Measurements from ENCODE around the gene ACER1. TPM values are rescaled to one million over a fixed set of nuclear protein-coding genes. Genes with fewer than 3 reads are reported as not detected.

Gene ACER1
- total RNA-seq, 4 donors from 2014 or later = not detected

DNA sequence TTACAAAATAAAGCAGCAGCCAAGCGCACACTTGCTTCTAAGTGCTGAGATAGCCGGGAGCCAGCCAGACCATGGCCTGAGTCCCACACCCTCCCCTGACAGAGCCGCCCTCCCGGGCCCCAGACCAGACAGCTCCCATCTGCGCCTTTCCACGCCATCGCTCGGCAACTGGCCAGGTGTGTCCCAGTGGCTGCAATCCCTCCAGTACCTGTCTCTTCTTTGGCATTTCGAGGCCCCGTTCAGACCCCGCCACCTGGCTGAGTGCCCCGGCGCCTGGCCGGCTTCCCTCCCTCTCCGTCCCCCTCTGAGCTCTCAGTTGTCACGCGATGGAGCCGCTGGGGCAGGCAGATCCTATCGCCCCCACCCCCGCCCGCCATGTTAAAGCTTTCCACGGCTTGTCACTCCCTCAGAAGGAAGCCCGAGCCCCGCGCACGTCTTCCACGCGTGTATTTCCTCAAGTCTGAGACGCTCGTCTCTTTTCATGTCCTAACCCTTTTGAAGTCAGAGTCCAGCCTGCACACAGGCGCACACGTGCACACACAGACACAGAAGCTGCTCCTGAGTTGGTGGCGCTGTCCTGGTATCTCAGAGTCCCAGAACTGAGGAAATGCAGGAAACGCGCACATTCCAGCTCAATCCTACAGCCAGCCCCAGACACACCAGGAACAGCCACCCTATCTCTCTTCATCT lies 61.5 kb downstream of the ACER1 start:
- peaks cover 60 to 63% of the 10 kb centered on the region in 2 donors for H3K4me1 ChIP-seq
- peak overlapping the region; percentile 84 to 93 (median 90) for H3K27ac ChIP-seq
- in situ Hi-C loops (cut with MboI; ENCODE audit: low sequenced_read_pairs in 4 of 4) (loop anchor here in 1 of 4 donors (10.0 kb wide), 1 partner anchor 47 kb away; no protein-coding TSS in a partner anchor), intact Hi-C loops (cut with DNase I; ENCODE audit: low total_unique reads) (loop anchor here (2.0 to 10.0 kb wide), 3 partner anchors 33 to 217 kb away; partner anchors contain the start of gene CLPP)
- peaks cover 0 to 8% of the 10 kb centered on the region in 2 donors for H3K36me3 ChIP-seq
- DNase-seq = peak; percentile 69 to 87
- peak; percentile 48 to 52 for ATAC-seq
- peak overlapping the region; percentile 25 to 50 (median 40) for H3K4me3 ChIP-seq
- TF ChIP-seq, protein P1, sequence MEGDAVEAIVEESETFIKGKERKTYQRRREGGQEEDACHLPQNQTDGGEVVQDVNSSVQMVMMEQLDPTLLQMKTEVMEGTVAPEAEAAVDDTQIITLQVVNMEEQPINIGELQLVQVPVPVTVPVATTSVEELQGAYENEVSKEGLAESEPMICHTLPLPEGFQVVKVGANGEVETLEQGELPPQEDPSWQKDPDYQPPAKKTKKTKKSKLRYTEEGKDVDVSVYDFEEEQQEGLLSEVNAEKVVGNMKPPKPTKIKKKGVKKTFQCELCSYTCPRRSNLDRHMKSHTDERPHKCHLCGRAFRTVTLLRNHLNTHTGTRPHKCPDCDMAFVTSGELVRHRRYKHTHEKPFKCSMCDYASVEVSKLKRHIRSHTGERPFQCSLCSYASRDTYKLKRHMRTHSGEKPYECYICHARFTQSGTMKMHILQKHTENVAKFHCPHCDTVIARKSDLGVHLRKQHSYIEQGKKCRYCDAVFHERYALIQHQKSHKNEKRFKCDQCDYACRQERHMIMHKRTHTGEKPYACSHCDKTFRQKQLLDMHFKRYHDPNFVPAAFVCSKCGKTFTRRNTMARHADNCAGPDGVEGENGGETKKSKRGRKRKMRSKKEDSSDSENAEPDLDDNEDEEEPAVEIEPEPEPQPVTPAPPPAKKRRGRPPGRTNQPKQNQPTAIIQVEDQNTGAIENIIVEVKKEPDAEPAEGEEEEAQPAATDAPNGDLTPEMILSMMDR (IDR thresholded peaks at IDR 0.05 in 4 of 5, conservative IDR thresholded peaks at IDR 0.05 in 1 of 5) = no peak
- TF ChIP-seq POLR2A (IDR thresholded peaks at IDR 0.05) = peak in 1 of 2 donors; percentile 29
- no peaks in the 10 kb centered on the region for H3K27me3 ChIP-seq
- H3K9me3 ChIP-seq = no peaks in the 10 kb centered on the region

- Histone ChIP-seq H3K27me3 (no peaks in the 10 kb centered on the region), H3K4me3 (peak overlapping the region; percentile 25 to 50 (median 40)), H3K27ac (peak overlapping the region; percentile 84 to 93 (median 90)), H3K4me1 (peaks cover 57 to 58% of the 10 kb centered on the region in 2 donors), H3K9me3 (no peaks in the 10 kb centered on the region), H3K36me3 (peaks cover 0 to 8% of the 10 kb centered on the region in 2 donors)
- intact Hi-C loops (cut with DNase I; ENCODE audit: low total_unique reads) (loop anchor here (5.0 to 10.0 kb wide), 2 partner anchors 91 to 216 kb away; partner anchors contain the start of gene CLPP), in situ Hi-C loops (cut with MboI; ENCODE audit: low sequenced_read_pairs in 4 of 4) (loop anchor here in 1 of 4 donors (10.0 kb wide), 1 partner anchor 46 kb away; no protein-coding TSS in a partner anchor)
- DNase-seq (no peak), ATAC-seq (peak in 1 of 2 donors; percentile 7)
- TF ChIP-seq, protein P1 (IDR thresholded peaks at IDR 0.05 in 4 of 5, conservative IDR thresholded peaks at IDR 0.05 in 1 of 5) = no peak
- no peak for TF ChIP-seq POLR2A (IDR thresholded peaks at IDR 0.05)
These were observed 62.2 kb downstream of the ACER1 start for GRCh38 chr19:6271251-6271650.

- in situ Hi-C loops (cut with MboI; ENCODE audit: low sequenced_read_pairs in 4 of 4) = loop anchor here in 1 of 4 donors (10.0 kb wide), 1 partner anchor 46 kb away; no protein-coding TSS in a partner anchor
- peaks cover 0 to 8% of the 10 kb centered on the region in 2 donors for H3K36me3 ChIP-seq
- DNase-seq (no peak), ATAC-seq (no peak)
- intact Hi-C loops (cut with DNase I; ENCODE audit: low total_unique reads) = loop anchor here (5.0 to 10.0 kb wide), 2 partner anchors 91 to 216 kb away; partner anchors contain the start of gene CLPP
- no peaks in the 10 kb centered on the region for H3K27me3 ChIP-seq
- H3K4me1 ChIP-seq = peaks cover 54% of the 10 kb centered on the region in 2 donors
- TF ChIP-seq, protein P1 (IDR thresholded peaks at IDR 0.05 in 4 of 5, conservative IDR thresholded peaks at IDR 0.05 in 1 of 5) = no peak
- TF ChIP-seq POLR2A (IDR thresholded peaks at IDR 0.05) = no peak
- H3K4me3 ChIP-seq = no peak overlapping the region
- H3K27ac ChIP-seq = peak overlapping the region; percentile 84 to 93 (median 90)
- no peaks in the 10 kb centered on the region for H3K9me3 ChIP-seq
These were observed 62.6 kb downstream of the ACER1 start for GRCh38 chr19:6270822-6271221.

DNA sequence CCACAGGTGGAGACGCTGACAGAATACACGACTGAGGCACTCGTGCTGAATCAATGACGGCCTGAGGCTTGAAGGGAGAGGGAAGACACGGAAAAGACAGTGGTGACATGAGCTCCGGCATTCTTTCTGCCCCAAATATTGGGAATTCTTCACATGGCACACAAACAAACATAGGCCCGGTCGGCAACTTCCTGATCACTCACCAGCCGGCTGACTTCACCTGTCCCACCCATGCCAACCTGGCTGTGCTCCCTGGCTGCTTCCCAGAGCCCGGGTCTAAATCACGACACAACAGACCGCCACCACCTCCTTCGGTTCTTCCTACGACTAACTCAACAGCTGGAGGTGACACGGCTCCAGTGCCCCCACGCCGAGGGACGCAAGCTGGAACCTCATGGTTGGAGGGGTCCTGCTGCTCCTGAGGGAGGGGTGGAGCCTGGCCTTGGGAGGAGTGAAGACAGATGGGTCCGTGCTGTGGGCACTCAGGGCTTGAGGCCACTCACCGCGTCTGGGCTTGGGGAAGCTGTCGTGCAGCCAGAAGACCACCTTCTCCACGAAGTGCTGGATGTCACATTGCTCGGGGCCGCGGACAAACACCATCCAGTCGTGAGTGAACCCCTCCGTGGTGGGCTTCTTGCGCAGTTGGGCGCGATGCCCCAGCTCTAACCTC lies 63.2 kb downstream of the ACER1 start:
- Histone ChIP-seq H3K4me1 (peaks cover 48 to 49% of the 10 kb centered on the region in 2 donors), H3K27ac (no peak overlapping the region), H3K4me3 (no peak overlapping the region), H3K36me3 (peaks cover 0 to 8% of the 10 kb centered on the region in 2 donors), H3K27me3 (no peaks in the 10 kb centered on the region), H3K9me3 (no peaks in the 10 kb centered on the region)
- intact Hi-C loops (cut with DNase I; ENCODE audit: low total_unique reads) = loop anchor here (5.0 to 10.0 kb wide), 2 partner anchors 92 to 215 kb away; partner anchors contain the start of gene CLPP
- in situ Hi-C loops (cut with MboI; ENCODE audit: low sequenced_read_pairs in 4 of 4) = loop anchor here in 1 of 4 donors (10.0 kb wide), 1 partner anchor 45 kb away; no protein-coding TSS in a partner anchor
- TF ChIP-seq POLR2A (IDR thresholded peaks at IDR 0.05) = no peak
- TF ChIP-seq, protein P1 (IDR thresholded peaks at IDR 0.05 in 4 of 5, conservative IDR thresholded peaks at IDR 0.05 in 1 of 5) = no peak
- ATAC-seq (no peak), DNase-seq (no peak)
